GM18907 (cell line): ENCODE measurements around the gene CEP128.

ENCODE experiments used
- ATAC-seq: cut with Tn5 transposase; IDR thresholded peaks from one replicate; pipeline ENCODE4 v1.9.1; 2021; ENCODE audit warnings: mild to moderate bottlenecking, moderate library complexity; ENCODE audit not compliant: unreplicated experiment

The CEP128 gene

GRCh38 chr14:80564051-80564450 lies 377.5 kb downstream of the CEP128 start:
- ATAC-seq = no peak

GRCh38 chr14:80560800-80561657 lies 380.5 kb downstream of the CEP128 start:
- ATAC-seq = peak; percentile 97

- no peak for ATAC-seq
These were observed 387.4 kb downstream of the CEP128 start for GRCh38 chr14:80554139-80554538.

- ATAC-seq = no peak
These were observed 392.4 kb downstream of the CEP128 start for GRCh38 chr14:80549141-80549540.

GRCh38 chr14:80545935-80546854 lies 395.3 kb downstream of the CEP128 start:
- peak; percentile 75 for ATAC-seq

GRCh38 chr14:80544366-80544765 lies 397.2 kb downstream of the CEP128 start:
- no peak for ATAC-seq

GRCh38 chr14:80543211-80543610 lies 398.3 kb downstream of the CEP128 start:
- no peak for ATAC-seq

GRCh38 chr14:80538633-80539375 lies 402.7 kb downstream of the CEP128 start:
- no peak for ATAC-seq

- ATAC-seq = no peak
These were observed 403.9 kb downstream of the CEP128 start for GRCh38 chr14:80537626-80538025.

- ATAC-seq = no peak
These were observed 405.1 kb downstream of the CEP128 start for GRCh38 chr14:80536456-80536855.

GRCh38 chr14:80535171-80535570 lies 406.4 kb downstream of the CEP128 start:
- no peak for ATAC-seq

- ATAC-seq = no peak
These were observed 417.9 kb downstream of the CEP128 start for GRCh38 chr14:80523518-80524117.

- ATAC-seq = no peak
These were observed 418.6 kb downstream of the CEP128 start for GRCh38 chr14:80522936-80523335.

- no peak for ATAC-seq
These were observed 419.1 kb downstream of the CEP128 start for GRCh38 chr14:80522411-80522810.

GRCh38 chr14:80521456-80521855 lies 420.1 kb downstream of the CEP128 start:
- ATAC-seq = no peak

GRCh38 chr14:80519002-80519401 lies 422.5 kb downstream of the CEP128 start:
- no peak for ATAC-seq

- ATAC-seq = no peak
These were observed 423.4 kb downstream of the CEP128 start for GRCh38 chr14:80518173-80518572.

- ATAC-seq = no peak
These were observed 434.2 kb downstream of the CEP128 start for GRCh38 chr14:80507292-80507869.

GRCh38 chr14:80504781-80505180 lies 436.8 kb downstream of the CEP128 start:
- ATAC-seq = no peak

- no peak for ATAC-seq
These were observed 443.0 kb downstream of the CEP128 start for GRCh38 chr14:80498533-80498932.
